Testis (tissue), 2 donors: Measurements from ENCODE around the gene SPPL3.

ENCODE experiments used
- POLR2A ChIP-seq: fragments of 450-650 bp; IDR thresholded peaks from one replicate; pipeline ENCODE4 v1.6.1; 2017; ENCODE audit warnings: antibody characterized with exemption, mild to moderate bottlenecking, moderate library complexity
- TF ChIP-seq, protein P1 (sequence below), 3 experiments: fragments of 450-650 bp in 2 of 3; fragments of 200-600 bp in 1 of 3; sonication (generic) in 1 of 3; IDR thresholded peaks; one replicate each; pipeline ENCODE4 v1.5.1; 2016 to 2019; ENCODE audit warnings: antibody characterized with exemption in 3 of 3, mild to moderate bottlenecking in 2 of 3, moderate library complexity in 1 of 3

DNA sequence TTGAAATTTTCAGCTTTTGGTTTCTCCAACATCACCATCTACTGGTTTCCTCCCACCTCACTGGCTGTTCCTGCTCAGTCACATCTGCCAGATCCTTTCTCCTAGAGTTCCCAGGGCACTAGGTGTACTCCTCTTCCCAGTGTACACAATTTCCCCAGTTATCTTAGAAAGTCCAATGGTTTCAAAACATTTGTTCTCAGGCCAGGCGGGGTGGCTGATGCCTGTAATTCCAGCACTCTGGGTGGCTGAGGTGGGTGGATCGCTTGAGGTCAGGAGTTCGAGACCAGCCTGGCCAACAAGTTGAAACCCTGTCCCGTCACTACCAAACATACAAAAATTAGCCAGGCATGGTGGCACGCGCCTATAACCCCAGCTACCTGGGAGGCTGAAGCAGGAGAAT, 60.7 kb downstream of the SPPL3 start:
- TF ChIP-seq, protein P1, sequence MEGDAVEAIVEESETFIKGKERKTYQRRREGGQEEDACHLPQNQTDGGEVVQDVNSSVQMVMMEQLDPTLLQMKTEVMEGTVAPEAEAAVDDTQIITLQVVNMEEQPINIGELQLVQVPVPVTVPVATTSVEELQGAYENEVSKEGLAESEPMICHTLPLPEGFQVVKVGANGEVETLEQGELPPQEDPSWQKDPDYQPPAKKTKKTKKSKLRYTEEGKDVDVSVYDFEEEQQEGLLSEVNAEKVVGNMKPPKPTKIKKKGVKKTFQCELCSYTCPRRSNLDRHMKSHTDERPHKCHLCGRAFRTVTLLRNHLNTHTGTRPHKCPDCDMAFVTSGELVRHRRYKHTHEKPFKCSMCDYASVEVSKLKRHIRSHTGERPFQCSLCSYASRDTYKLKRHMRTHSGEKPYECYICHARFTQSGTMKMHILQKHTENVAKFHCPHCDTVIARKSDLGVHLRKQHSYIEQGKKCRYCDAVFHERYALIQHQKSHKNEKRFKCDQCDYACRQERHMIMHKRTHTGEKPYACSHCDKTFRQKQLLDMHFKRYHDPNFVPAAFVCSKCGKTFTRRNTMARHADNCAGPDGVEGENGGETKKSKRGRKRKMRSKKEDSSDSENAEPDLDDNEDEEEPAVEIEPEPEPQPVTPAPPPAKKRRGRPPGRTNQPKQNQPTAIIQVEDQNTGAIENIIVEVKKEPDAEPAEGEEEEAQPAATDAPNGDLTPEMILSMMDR (IDR thresholded peaks at IDR 0.05), result no peak
- TF ChIP-seq POLR2A, result no peak
